Suprapubic skin (tissue), 4 donors: ENCODE data around the gene TTYH1. TPM values are rescaled to one million over a fixed set of nuclear protein-coding genes. Genes with fewer than 3 reads are reported as not detected.

ENCODE experiments used
- DNase-seq, 2 donors: peaks; one replicate each; pipeline ENCODE4 v3.0.0-alpha.2; 2019; ENCODE audit warnings: low spot score in 2 of 2
- H3K27ac ChIP-seq: fragments of 200-600 bp; sonication (generic); one replicate; pipeline ENCODE4 v1.5.1; 2019
- H3K27me3 ChIP-seq: fragments of 200-600 bp; sonication (generic); one replicate; pipeline ENCODE4 v1.5.1; 2019
- H3K36me3 ChIP-seq: fragments of 200-600 bp; sonication (generic); one replicate; pipeline ENCODE4 v1.5.1; 2019
- H3K4me1 ChIP-seq: fragments of 200-600 bp; sonication (generic); one replicate; pipeline ENCODE4 v1.5.1; 2019
- H3K4me3 ChIP-seq: fragments of 200-600 bp; sonication (generic); one replicate; pipeline ENCODE4 v1.5.1; 2019; ENCODE audit warnings: mild to moderate bottlenecking
- H3K9me3 ChIP-seq: fragments of 200-600 bp; sonication (generic); one replicate; pipeline ENCODE4 v1.5.1; 2019
- EP300 ChIP-seq: sonication (generic); formaldehyde crosslinking; IDR thresholded peaks from one replicate; pipeline ENCODE4 v1.6.1; 2017; ENCODE audit warnings: antibody characterized with exemption
- POLR2A ChIP-seq, 2 donors: fragments of 450-650 bp; IDR thresholded peaks; one replicate each; pipeline ENCODE4 v1.6.1; 2017; ENCODE audit warnings: antibody characterized with exemption in 2 of 2, mild to moderate bottlenecking in 2 of 2, moderate library complexity in 2 of 2
- POLR2AphosphoS5 ChIP-seq, 3 donors: sonication (generic); formaldehyde crosslinking; IDR thresholded peaks; one replicate each; pipeline ENCODE4 v1.6.1; 2017; ENCODE audit warnings: antibody characterized with exemption in 3 of 3
- WGBS: methylation state at CpG from one replicate; pipeline ENCODE4 v1.1.5; 2018; 5-methylcytosine and 5-hydroxymethylcytosine counted together
- total RNA-seq, 4 donors: library from RNA; depleted of rRNA; stranded (reverse); fragments of >200 nt; gene quantifications; one replicate each; pipeline ENCODE4 v1.1.0, GENCODE V29; 2016
- TF ChIP-seq, protein P1 (sequence below), 2 donors: fragments of 200-600 bp in 1 of 2; fragments of 450-650 bp in 1 of 2; sonication (generic) in 1 of 2; IDR thresholded peaks; one replicate each; pipeline ENCODE4 v1.5.1; 2016 to 2019; ENCODE audit warnings: antibody characterized with exemption in 2 of 2, mild to moderate bottlenecking in 1 of 2, moderate library complexity in 1 of 2

TTYH1 gene
- total RNA-seq, 4 donors from 2014 or later: 11.2 to 20.4 (median 12.5) TPM

DNA sequence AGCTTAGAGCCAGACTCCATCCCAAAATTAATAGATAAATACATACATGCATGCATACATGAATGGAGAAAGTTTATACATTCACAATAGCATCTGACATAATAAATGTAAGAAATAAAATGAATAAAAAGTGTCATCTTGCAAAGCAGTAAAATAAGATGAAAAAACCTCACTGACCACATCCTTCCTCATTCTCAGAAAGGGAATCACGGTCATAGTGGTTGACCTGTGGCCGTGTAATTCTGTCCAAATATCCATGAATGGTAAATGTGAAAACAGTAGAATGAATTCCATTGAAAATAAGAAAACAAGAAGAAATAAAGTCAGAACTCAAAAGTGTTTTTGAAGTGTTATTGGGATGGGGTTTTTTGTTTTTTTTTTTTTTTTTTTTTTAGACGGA is 67.6 kb downstream of the TTYH1 start:
- Histone ChIP-seq H3K36me3 (no peaks in the 10 kb centered on the region), H3K9me3 (no peaks in the 10 kb centered on the region), H3K27ac (no peak overlapping the region), H3K27me3 (peaks cover 19% of the 10 kb centered on the region), H3K4me3 (no peak overlapping the region), H3K4me1 (peaks cover 4% of the 10 kb centered on the region)
- DNase-seq: no peak
- 75% methylated on average over 3 of the region's 3 CpGs for WGBS
- TF ChIP-seq POLR2AphosphoS5 (IDR thresholded peaks at IDR 0.05) (no peak), POLR2A (IDR thresholded peaks at IDR 0.05) (no peak), EP300 (no peak)
- TF ChIP-seq, protein P1, sequence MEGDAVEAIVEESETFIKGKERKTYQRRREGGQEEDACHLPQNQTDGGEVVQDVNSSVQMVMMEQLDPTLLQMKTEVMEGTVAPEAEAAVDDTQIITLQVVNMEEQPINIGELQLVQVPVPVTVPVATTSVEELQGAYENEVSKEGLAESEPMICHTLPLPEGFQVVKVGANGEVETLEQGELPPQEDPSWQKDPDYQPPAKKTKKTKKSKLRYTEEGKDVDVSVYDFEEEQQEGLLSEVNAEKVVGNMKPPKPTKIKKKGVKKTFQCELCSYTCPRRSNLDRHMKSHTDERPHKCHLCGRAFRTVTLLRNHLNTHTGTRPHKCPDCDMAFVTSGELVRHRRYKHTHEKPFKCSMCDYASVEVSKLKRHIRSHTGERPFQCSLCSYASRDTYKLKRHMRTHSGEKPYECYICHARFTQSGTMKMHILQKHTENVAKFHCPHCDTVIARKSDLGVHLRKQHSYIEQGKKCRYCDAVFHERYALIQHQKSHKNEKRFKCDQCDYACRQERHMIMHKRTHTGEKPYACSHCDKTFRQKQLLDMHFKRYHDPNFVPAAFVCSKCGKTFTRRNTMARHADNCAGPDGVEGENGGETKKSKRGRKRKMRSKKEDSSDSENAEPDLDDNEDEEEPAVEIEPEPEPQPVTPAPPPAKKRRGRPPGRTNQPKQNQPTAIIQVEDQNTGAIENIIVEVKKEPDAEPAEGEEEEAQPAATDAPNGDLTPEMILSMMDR (IDR thresholded peaks at IDR 0.05): no peak

DNA sequence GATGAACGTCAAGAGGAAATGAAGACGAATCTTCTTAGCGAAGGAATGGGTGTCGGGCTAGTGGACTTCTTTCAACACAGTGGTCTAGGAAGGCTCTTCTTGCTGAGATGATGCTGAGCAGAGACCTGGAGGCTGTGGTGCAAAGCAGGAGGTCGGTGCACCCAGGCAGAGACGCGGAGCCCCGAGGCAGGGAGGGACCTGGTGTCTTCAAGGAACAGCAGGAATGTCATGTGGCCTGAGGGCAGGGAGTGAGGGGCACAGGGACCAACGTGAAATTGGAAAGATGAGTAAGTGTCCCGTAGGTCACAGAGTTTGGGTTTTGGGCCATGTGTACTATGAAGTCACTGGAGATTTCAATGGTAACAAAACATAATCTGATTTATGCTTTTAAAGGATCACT is 69.2 kb downstream of the TTYH1 start:
- H3K9me3 ChIP-seq: no peaks in the 10 kb centered on the region
- no peak overlapping the region for H3K4me3 ChIP-seq
- WGBS: 70% methylated on average over 10 of the region's 10 CpGs
- DNase-seq: no peak
- peaks cover 4% of the 10 kb centered on the region for H3K4me1 ChIP-seq
- H3K27ac ChIP-seq: no peak overlapping the region
- H3K27me3 ChIP-seq: peaks cover 19% of the 10 kb centered on the region
- TF ChIP-seq EP300: no peak
- no peak for TF ChIP-seq POLR2AphosphoS5 (IDR thresholded peaks at IDR 0.05)
- TF ChIP-seq, protein P1 (IDR thresholded peaks at IDR 0.05): no peak
- TF ChIP-seq POLR2A (IDR thresholded peaks at IDR 0.05): no peak
- no peaks in the 10 kb centered on the region for H3K36me3 ChIP-seq

DNA sequence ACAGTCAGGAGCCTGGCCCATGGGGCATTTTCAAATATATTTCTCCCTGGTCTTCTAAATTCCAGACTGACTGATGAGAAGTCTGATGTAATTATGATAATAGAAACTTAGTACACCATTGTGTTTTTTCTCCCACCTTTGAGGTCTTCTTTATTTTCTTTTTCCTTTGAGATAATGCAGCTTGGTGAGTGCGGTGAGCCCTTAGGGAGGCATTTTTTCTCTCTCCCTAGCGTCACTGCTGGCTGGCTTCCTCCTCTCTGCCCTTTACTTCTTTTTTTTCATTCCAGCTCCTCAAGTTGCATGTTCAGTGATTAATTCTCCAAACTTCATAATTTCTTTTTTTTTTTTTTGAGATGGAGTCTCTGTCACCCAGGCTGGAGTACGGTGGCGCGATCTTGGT is 70.6 kb downstream of the TTYH1 start:
- Histone ChIP-seq H3K27me3 (peaks cover 23% of the 10 kb centered on the region), H3K36me3 (no peaks in the 10 kb centered on the region), H3K27ac (no peak overlapping the region), H3K4me1 (no peaks in the 10 kb centered on the region), H3K4me3 (no peak overlapping the region), H3K9me3 (no peaks in the 10 kb centered on the region)
- TF ChIP-seq, protein P1 (IDR thresholded peaks at IDR 0.05): no peak
- no peak for TF ChIP-seq EP300
- TF ChIP-seq POLR2A (IDR thresholded peaks at IDR 0.05): no peak
- no peak for TF ChIP-seq POLR2AphosphoS5 (IDR thresholded peaks at IDR 0.05)
- WGBS: 61% methylated on average over 5 of the region's 5 CpGs
- DNase-seq: no peak

Other genes with a start within 250 kb of the TTYH1 start
- gene TMC4, start 242.3 kb upstream of the TTYH1 start, total RNA-seq: 10 to 100 TPM in 2 of 4 donors, 1 to 10 TPM in 2; 3.4 to 22.8 (median 9.0) TPM
- gene MBOAT7, start 225.9 kb upstream of the TTYH1 start, total RNA-seq: 10 to 100 TPM; 54.7 to 96.5 (median 58.7) TPM
- gene TSEN34, start 224.2 kb upstream of the TTYH1 start, total RNA-seq: 10 to 100 TPM; 42.7 to 76.3 (median 69.1) TPM
- 1,000 to 10,000 TPM; 1,403 to 3,061 (median 2,817) TPM for gene RPS9, start 214.6 kb upstream of the TTYH1 start, total RNA-seq
- gene LILRB3, start 192.5 kb upstream of the TTYH1 start, total RNA-seq: 1 to 10 TPM in 3 of 4 donors, under 1 TPM in 1; 0.34 to 5.7 (median 2.9) TPM
- gene LILRA6, start 172.7 kb upstream of the TTYH1 start, total RNA-seq: under 1 TPM in 1 of 4 donors, not detected in 3; 0.51 TPM
- gene LILRB5, start 158.2 kb upstream of the TTYH1 start, total RNA-seq: 1 to 10 TPM in 2 of 4 donors, under 1 TPM in 2; 0.68 to 3.4 (median 2.0) TPM
- gene LILRB2, start 134.4 kb upstream of the TTYH1 start, total RNA-seq: under 1 TPM in 3 of 4 donors, not detected in 1; 0.38 to 0.80 (median 0.64) TPM
- not detected for gene LILRA5, start 102.3 kb upstream of the TTYH1 start, total RNA-seq
- under 1 TPM in 3 of 4 donors, not detected in 1; 0.48 to 0.72 (median 0.55) TPM for gene LILRA4, start 76.3 kb upstream of the TTYH1 start, total RNA-seq
- 1 to 10 TPM; 1.0 to 1.9 (median 1.5) TPM for gene LAIR1, start 50.5 kb upstream of the TTYH1 start, total RNA-seq
- 100 to 1,000 TPM in 2 of 4 donors, 10 to 100 TPM in 2; 80.4 to 410 (median 124) TPM for gene LENG8, start 33.7 kb downstream of the TTYH1 start, total RNA-seq
- gene LENG9, start 48.3 kb downstream of the TTYH1 start, total RNA-seq: 1 to 10 TPM; 3.1 to 7.9 (median 4.1) TPM
- 1 to 10 TPM; 4.2 to 9.4 (median 5.5) TPM for gene CDC42EP5, start 57.8 kb downstream of the TTYH1 start, total RNA-seq
- not detected for gene LAIR2, start 87.4 kb downstream of the TTYH1 start, total RNA-seq
- under 1 TPM in 1 of 4 donors, not detected in 3; 0.15 TPM for gene LILRA2, start 158.3 kb downstream of the TTYH1 start, total RNA-seq
- gene LILRA1, start 178.2 kb downstream of the TTYH1 start, total RNA-seq: not detected
- not detected for gene LILRB1, start 215.0 kb downstream of the TTYH1 start, total RNA-seq
- 1 to 10 TPM in 1 of 4 donors, under 1 TPM in 2, not detected in 1; 0.38 to 3.2 (median 0.86) TPM for gene LILRB4, start 247.5 kb downstream of the TTYH1 start, total RNA-seq